ENCODE results near the gene U2AF1L4. TPM values are rescaled to one million over a fixed set of nuclear protein-coding genes. Genes with fewer than 3 reads are reported as not detected.
"Not testable (repeated sequence)": the region's sequence is repeated elsewhere in the genome, so short reads cannot be mapped to it uniquely, and the experiment has no call there.

The U2AF1L4 gene
- total RNA-seq, 2 experiments from 2014 or later, result 23.3 to 24.0 TPM

DNA sequence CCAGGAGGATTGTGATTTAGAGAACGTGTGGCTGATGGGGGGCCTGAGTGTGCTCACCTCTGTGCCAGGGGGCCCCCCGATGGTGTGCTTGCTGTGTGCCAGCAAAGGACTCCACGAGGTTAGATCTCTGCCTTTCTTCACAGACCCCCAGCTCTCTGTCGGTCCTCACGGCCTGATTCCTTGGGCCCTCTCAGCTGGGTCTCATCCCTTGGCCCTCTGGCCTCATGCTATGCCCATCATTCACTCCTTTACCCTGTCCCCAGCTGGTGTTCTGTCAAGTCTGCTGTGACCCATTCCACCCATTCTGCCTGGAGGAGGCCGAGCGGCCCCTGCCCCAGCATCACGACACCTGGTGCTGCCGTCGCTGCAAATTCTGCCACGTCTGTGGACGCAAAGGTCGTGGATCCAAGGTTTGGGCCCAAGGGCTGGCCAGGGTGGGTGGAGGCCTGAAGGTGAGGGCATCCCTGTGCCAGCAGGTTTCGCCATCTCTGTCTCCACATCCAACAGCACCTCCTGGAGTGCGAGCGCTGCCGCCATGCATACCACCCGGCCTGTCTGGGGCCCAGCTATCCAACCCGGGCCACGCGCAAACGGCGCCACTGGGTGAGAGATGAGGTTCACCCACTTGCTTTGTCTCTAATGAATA is 19.9 kb downstream of the U2AF1L4 start:
- Mint-ChIP-seq H3K4me1 (ENCODE audit: low read depth) (peaks cover 4% of the 10 kb centered on the region), H3K27ac (no peak overlapping the region), H3K36me3 (ENCODE audit: low read depth) (peaks cover 80% of the 10 kb centered on the region), H3K9me3 (ENCODE audit: insufficient read depth) (no peaks in the 10 kb centered on the region), H3K4me3 (no peak overlapping the region), H3K27me3 (ENCODE audit: low read depth) (no peaks in the 10 kb centered on the region)
- no peak for ATAC-seq
- no peak for DNase-seq
- CTCF ChIA-PET, result no interaction called here
- POLR2A ChIA-PET, result interaction anchor here (0.6 to 1.2 kb wide), 2 partner anchors 12 to 334 kb away, joined by 3 to 4 read pairs; no protein-coding TSS in a partner anchor

DNA sequence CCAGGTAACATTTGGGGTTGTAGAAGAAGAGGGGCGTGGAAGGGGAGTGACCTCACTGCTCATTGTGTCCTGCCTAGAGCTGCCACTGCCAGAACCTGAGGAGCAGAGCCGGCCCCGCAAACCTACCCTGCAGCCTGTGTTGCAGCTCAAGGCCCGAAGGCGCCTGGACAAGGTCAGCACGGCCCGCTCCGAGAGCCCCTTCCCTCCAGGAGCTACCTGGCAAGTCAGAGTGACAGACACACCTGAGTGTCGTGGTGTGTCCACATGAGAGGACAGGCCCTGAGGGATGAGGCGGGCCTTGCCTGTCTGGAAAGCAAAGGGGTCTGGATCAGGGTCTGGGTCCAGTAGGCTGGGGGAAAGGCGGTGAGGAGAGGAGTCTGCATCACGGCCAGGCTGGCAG is 20.7 kb downstream of the U2AF1L4 start:
- no peak overlapping the region for H3K4me3 Mint-ChIP-seq
- ATAC-seq (no peak), DNase-seq (no peak)
- ChIA-PET CTCF (interaction anchor here (1.6 kb wide), 1 partner anchor 30 kb away, joined by 4 read pairs; no protein-coding TSS in a partner anchor), POLR2A (interaction anchor here (1.2 kb wide), 1 partner anchor 13 kb away, joined by 4 read pairs; no protein-coding TSS in a partner anchor)
- no peaks in the 10 kb centered on the region for H3K9me3 Mint-ChIP-seq (ENCODE audit: insufficient read depth)
- H3K27ac Mint-ChIP-seq, result no peak overlapping the region
- peaks cover 10% of the 10 kb centered on the region for H3K4me1 Mint-ChIP-seq (ENCODE audit: low read depth)
- H3K27me3 Mint-ChIP-seq (ENCODE audit: low read depth), result no peaks in the 10 kb centered on the region
- peaks cover 77% of the 10 kb centered on the region for H3K36me3 Mint-ChIP-seq (ENCODE audit: low read depth)

DNA sequence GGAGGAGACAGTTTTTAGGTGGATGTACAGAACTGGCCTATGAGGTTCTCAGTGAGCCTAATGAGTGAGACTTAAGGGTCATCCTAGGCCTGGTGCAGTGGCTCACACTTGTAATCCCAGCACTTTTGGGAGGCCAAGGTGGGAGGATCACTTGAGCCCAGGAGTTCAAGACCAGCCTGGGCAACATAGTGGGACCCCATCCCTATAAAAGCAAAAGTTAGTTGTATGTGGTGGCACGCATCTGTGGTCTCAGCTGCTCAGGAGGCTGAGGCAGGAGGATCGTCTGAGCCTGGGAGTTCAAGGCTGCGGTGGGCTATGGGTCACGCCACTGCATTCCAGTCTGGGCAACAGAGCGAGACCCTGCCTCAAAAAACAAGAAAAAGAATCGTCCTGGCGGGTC is 21.1 kb downstream of the U2AF1L4 start:
- H3K27me3 Mint-ChIP-seq (ENCODE audit: low read depth); DNase-seq; H3K4me3 Mint-ChIP-seq; H3K27ac Mint-ChIP-seq; H3K9me3 Mint-ChIP-seq (ENCODE audit: insufficient read depth); ATAC-seq: not testable (repeated sequence)
- POLR2A ChIA-PET, result interaction anchor here (1.2 to 1.3 kb wide), 2 partner anchors 13 to 16 kb away, joined by 4 to 5 read pairs; no protein-coding TSS in a partner anchor
- peaks cover 76% of the 10 kb centered on the region for H3K36me3 Mint-ChIP-seq (ENCODE audit: low read depth)
- CTCF ChIA-PET, result interaction anchor here (1.2 to 1.6 kb wide), 2 partner anchors 16 to 30 kb away, joined by 4 read pairs; no protein-coding TSS in a partner anchor
- peaks cover 14% of the 10 kb centered on the region for H3K4me1 Mint-ChIP-seq (ENCODE audit: low read depth)

DNA sequence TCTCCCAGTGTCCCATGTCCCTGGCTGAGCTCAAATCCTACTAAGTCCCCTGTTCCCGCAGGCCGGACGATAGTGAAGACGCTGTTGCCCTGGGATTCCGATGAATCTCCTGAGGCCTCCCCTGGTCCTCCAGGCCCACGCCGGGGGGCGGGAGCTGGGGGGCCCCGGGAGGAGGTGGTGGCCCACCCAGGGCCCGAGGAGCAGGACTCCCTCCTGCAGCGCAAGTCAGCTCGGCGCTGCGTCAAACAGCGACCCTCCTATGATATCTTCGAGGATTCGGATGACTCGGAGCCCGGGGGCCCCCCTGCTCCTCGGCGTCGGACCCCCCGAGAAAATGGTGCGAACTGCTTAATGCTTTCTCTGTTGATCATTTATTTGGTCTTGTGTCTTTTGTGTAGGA is 21.5 kb downstream of the U2AF1L4 start:
- Mint-ChIP-seq H3K9me3 (ENCODE audit: insufficient read depth) (no peaks in the 10 kb centered on the region), H3K27me3 (ENCODE audit: low read depth) (no peaks in the 10 kb centered on the region), H3K27ac (no peak overlapping the region), H3K36me3 (ENCODE audit: low read depth) (peaks cover 73% of the 10 kb centered on the region), H3K4me3 (no peak overlapping the region), H3K4me1 (ENCODE audit: low read depth) (peaks cover 18% of the 10 kb centered on the region)
- no peak for ATAC-seq
- DNase-seq, result no peak
- ChIA-PET CTCF (interaction anchor here (1.2 to 1.6 kb wide), 2 partner anchors 17 to 29 kb away, joined by 4 read pairs; no protein-coding TSS in a partner anchor), POLR2A (interaction anchor here (1.3 kb wide), 1 partner anchor 17 kb away, joined by 5 read pairs; no protein-coding TSS in a partner anchor)

DNA sequence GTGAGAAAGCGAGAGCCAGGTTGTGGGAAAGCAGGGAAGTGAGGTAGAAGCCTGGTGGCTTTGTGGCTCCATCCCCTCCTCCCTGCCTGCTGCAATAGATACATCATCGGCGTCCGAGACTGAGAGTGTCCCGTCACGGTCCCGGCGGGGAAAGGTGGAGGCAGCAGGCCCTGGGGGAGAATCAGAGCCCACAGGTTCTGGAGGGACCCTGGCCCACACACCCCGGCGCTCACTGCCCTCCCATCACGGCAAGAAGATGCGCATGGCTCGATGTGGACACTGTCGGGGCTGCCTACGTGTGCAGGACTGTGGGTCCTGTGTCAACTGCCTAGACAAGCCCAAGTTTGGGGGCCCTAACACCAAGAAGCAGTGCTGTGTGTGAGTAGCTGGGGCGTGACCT is 22.3 kb downstream of the U2AF1L4 start:
- no peak overlapping the region for H3K4me3 Mint-ChIP-seq
- no peaks in the 10 kb centered on the region for H3K9me3 Mint-ChIP-seq (ENCODE audit: insufficient read depth)
- POLR2A ChIA-PET, result interaction anchor here (1.3 kb wide), 1 partner anchor 18 kb away, joined by 5 read pairs; no protein-coding TSS in a partner anchor
- ATAC-seq (no peak), DNase-seq (no peak)
- no peaks in the 10 kb centered on the region for H3K27me3 Mint-ChIP-seq (ENCODE audit: low read depth)
- CTCF ChIA-PET, result interaction anchor here (1.2 to 1.6 kb wide), 2 partner anchors 18 to 28 kb away, joined by 4 read pairs; no protein-coding TSS in a partner anchor
- H3K36me3 Mint-ChIP-seq (ENCODE audit: low read depth), result peaks cover 66% of the 10 kb centered on the region
- H3K4me1 Mint-ChIP-seq (ENCODE audit: low read depth), result peaks cover 18% of the 10 kb centered on the region
- H3K27ac Mint-ChIP-seq, result no peak overlapping the region

DNA sequence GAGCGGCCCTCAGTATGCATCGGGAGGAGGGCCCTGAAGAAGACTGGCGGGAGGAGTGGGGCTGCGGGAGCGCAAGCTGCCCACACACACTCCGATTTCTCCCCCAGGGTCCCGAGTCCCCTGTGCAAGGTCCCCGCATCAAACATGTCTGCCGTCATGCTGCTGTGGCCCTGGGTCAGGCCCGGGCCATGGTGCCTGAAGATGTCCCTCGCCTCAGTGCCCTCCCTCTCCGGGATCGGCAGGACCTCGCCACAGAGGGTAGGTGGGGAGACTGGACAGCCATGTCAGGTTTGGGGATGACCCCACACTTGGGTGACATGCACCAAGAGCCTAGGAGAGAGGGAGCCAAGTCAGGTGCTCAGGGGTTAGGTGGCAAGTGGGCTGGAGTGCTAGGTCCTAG is 22.8 kb downstream of the U2AF1L4 start:
- ChIA-PET CTCF (interaction anchor here (1.4 kb wide), 1 partner anchor 18 kb away, joined by 3 read pairs; no protein-coding TSS in a partner anchor), POLR2A (interaction anchor here (1.3 kb wide), 1 partner anchor 18 kb away, joined by 3 read pairs; no protein-coding TSS in a partner anchor)
- Mint-ChIP-seq H3K9me3 (ENCODE audit: insufficient read depth) (no peaks in the 10 kb centered on the region), H3K36me3 (ENCODE audit: low read depth) (peaks cover 63% of the 10 kb centered on the region), H3K27ac (no peak overlapping the region), H3K4me3 (no peak overlapping the region), H3K27me3 (ENCODE audit: low read depth) (no peaks in the 10 kb centered on the region), H3K4me1 (ENCODE audit: low read depth) (peaks cover 18% of the 10 kb centered on the region)
- no peak for DNase-seq
- ATAC-seq, result no peak

DNA sequence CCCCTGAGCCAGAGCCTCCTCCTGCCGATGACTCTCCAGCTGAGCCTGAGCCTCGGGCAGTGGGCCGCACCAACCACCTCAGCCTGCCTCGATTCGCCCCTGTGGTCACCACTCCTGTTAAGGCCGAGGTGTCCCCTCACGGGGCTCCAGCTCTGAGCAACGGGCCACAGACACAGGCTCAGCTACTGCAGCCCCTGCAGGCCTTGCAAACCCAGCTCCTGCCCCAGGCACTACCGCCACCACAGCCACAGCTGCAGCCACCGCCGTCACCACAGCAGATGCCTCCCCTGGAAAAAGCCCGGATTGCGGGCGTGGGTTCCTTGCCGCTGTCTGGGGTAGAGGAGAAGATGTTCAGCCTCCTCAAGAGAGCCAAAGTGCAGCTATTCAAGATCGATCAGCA is 23.8 kb downstream of the U2AF1L4 start:
- Mint-ChIP-seq H3K9me3 (ENCODE audit: insufficient read depth) (no peaks in the 10 kb centered on the region), H3K27me3 (ENCODE audit: low read depth) (no peaks in the 10 kb centered on the region), H3K27ac (no peak overlapping the region), H3K36me3 (ENCODE audit: low read depth) (peaks cover 62% of the 10 kb centered on the region), H3K4me3 (no peak overlapping the region), H3K4me1 (ENCODE audit: low read depth) (peaks cover 22% of the 10 kb centered on the region)
- ATAC-seq (no peak), DNase-seq (no peak)
- ChIA-PET CTCF (interaction anchor here (1.4 kb wide), 1 partner anchor 19 kb away, joined by 3 read pairs; no protein-coding TSS in a partner anchor), POLR2A (interaction anchor here (1.3 kb wide), 1 partner anchor 19 kb away, joined by 3 read pairs; no protein-coding TSS in a partner anchor)

DNA sequence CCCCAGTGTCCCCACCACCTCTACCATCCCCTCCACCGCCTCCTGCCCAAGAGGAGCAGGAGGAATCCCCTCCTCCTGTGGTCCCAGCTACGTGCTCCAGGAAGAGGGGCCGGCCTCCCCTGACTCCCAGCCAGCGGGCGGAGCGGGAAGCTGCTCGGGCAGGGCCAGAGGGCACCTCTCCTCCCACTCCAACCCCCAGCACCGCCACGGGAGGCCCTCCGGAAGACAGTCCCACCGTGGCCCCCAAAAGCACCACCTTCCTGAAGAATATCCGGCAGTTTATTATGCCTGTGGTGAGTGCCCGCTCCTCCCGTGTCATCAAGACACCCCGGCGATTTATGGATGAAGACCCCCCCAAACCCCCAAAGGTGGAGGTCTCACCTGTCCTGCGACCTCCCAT is 24.6 kb downstream of the U2AF1L4 start:
- no peaks in the 10 kb centered on the region for H3K9me3 Mint-ChIP-seq (ENCODE audit: insufficient read depth)
- DNase-seq, result no peak
- CTCF ChIA-PET, result no interaction called here
- no peaks in the 10 kb centered on the region for H3K27me3 Mint-ChIP-seq (ENCODE audit: low read depth)
- no peak overlapping the region for H3K4me3 Mint-ChIP-seq
- no peak overlapping the region for H3K27ac Mint-ChIP-seq
- POLR2A ChIA-PET, result interaction anchor here (0.7 to 0.9 kb wide), 2 partner anchors 16 to 20 kb away, joined by 3 read pairs; no protein-coding TSS in a partner anchor
- peaks cover 29% of the 10 kb centered on the region for H3K4me1 Mint-ChIP-seq (ENCODE audit: low read depth)
- no peak for ATAC-seq
- peaks cover 62% of the 10 kb centered on the region for H3K36me3 Mint-ChIP-seq (ENCODE audit: low read depth)

DNA sequence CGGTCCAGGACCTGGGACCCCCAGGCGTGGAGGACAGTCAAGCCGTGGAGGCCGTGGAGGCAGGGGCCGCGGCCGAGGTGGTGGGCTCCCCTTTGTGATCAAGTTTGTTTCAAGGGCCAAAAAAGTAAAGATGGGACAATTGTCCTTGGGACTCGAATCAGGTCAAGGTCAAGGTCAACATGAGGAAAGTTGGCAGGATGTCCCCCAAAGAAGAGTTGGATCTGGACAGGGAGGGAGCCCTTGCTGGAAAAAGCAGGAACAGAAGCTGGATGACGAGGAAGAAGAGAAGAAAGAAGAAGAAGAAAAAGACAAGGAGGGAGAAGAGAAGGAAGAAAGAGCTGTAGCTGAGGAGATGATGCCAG is 25.1 kb downstream of the U2AF1L4 start:
- Mint-ChIP-seq H3K9me3 (ENCODE audit: insufficient read depth) (no peaks in the 10 kb centered on the region), H3K27me3 (ENCODE audit: low read depth) (no peaks in the 10 kb centered on the region), H3K4me3 (peak overlapping the region; percentile 50), H3K36me3 (ENCODE audit: low read depth) (peaks cover 58% of the 10 kb centered on the region), H3K27ac (peak overlapping the region; percentile 54), H3K4me1 (ENCODE audit: low read depth) (peaks cover 34% of the 10 kb centered on the region)
- POLR2A ChIA-PET, result interaction anchor here (0.7 to 0.9 kb wide), 2 partner anchors 17 to 20 kb away, joined by 3 read pairs; no protein-coding TSS in a partner anchor
- DNase-seq, result no peak
- CTCF ChIA-PET, result no interaction called here
- no peak for ATAC-seq

DNA sequence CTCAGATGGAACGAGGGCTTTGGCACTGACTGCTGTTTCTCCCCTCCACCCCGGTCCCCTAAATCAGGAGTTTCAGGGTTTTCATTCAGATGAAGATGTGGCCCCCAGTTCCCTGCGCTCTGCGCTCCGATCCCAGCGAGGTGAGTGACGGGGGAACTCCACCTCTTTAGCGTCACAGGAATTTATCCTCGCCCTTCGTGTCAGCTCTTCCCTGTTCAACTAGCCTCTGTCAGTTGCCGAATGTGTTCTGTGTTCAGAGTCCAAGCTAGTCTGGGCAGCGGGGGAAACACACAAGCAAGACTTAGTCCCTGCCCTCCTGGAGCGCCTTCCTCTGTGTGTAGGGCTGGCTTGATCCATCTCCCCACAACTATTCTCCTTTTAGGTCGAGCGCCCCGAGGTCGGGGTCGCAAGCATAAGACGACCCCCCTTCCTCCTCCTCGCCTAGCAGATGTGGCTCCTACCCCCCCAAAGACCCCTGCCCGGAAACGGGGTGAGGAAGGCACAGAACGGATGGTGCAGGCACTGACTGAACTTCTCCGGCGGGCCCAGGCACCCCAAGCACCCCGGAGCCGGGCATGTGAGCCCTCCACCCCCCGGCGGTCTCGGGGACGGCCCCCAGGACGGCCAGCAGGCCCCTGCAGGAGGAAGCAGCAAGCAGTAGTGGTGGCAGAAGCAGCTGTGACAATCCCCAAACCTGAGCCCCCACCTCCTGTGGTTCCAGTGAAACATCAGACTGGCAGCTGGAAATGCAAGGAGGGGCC is 25.6 kb downstream of the U2AF1L4 start:
- Mint-ChIP-seq H3K27ac (peak overlapping the region; percentile 94), H3K9me3 (ENCODE audit: insufficient read depth) (no peaks in the 10 kb centered on the region), H3K4me1 (ENCODE audit: low read depth) (peaks cover 39% of the 10 kb centered on the region), H3K4me3 (peak overlapping the region; percentile 94), H3K27me3 (ENCODE audit: low read depth) (no peaks in the 10 kb centered on the region), H3K36me3 (ENCODE audit: low read depth) (peaks cover 56% of the 10 kb centered on the region)
- no peak for DNase-seq
- ChIA-PET CTCF (interaction anchor here (1.0 to 1.9 kb wide), 7 partner anchors 8 to 100 kb away, joined by 3 to 8 read pairs (median 3); no protein-coding TSS in a partner anchor), POLR2A (interaction anchor here (0.6 to 1.9 kb wide), 8 partner anchors 7 to 170 kb away, joined by 3 to 14 read pairs (median 4); partner anchors contain the start of genes IGFLR1, PSENEN and U2AF1L4)
- no peak for ATAC-seq

DNA sequence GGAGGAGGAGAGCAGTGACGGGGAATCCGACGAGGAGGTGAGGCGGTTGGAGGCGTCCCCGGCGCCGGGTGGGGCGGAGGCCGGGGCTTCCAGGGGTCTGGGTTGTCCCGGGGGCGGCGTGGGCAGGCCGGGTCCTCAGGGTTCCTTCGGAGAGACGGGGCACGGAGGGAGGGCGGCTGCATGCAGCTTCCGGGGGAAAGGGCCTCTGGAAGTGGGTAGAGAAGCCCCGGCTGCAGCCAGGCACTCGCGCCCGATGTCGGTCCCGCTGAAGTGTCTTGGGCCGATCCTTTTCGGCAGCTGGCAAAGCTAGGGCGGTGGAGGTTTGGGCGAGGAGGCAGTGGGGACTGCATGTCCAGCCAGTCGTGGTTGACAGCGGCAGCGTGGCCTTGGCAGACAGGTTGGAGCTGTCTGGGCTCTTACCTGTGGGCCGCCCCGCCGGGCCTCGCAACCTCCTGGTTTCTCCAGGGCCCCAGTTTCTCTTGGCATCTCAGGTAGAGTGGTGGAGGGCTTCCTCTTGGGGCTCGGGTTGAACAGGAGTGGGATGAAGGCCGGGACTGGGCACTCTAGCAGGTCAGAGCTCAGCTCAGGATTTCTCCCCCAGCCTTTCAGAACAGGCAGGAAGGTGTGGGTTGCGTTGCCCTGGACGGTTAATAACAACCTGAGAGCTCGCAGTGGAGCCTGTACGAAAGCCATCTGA is 26.7 kb downstream of the U2AF1L4 start:
- Mint-ChIP-seq H3K4me1 (ENCODE audit: low read depth) (peaks cover 50% of the 10 kb centered on the region), H3K9me3 (ENCODE audit: insufficient read depth) (no peaks in the 10 kb centered on the region), H3K27me3 (ENCODE audit: low read depth) (no peaks in the 10 kb centered on the region)

More for the DNA sequence above, 26.7 kb downstream of the U2AF1L4 start:
- CTCF ChIA-PET, result interaction anchor here (1.0 to 1.9 kb wide), 9 partner anchors 9 to 102 kb away, joined by 3 to 8 read pairs (median 4); partner anchors contain the start of gene U2AF1L4
- Mint-ChIP-seq H3K4me3 (peak overlapping the region; percentile 94), H3K36me3 (ENCODE audit: low read depth) (peaks cover 56% of the 10 kb centered on the region), H3K27ac (peak overlapping the region; percentile 94)
- POLR2A ChIA-PET, result interaction anchor here (0.5 to 1.9 kb wide), 11 partner anchors 9 to 208 kb away, joined by 3 to 14 read pairs (median 3); partner anchors contain the start of genes IGFLR1, LIN37, PSENEN and U2AF1L4
- ATAC-seq (peak; percentile 2), DNase-seq (peak; percentile 65)
